Frontal cortex (tissue), 4 donors: ENCODE measurements around the gene FRAS1. TPM values are rescaled to one million over a fixed set of nuclear protein-coding genes. Genes with fewer than 3 reads are reported as not detected.

Experiments used
- DNase-seq, 2 donors: peaks; one replicate each; pipeline ENCODE4 v3.0.0; 2012; ENCODE audit warnings: low spot score in 2 of 2
- FAIRE-seq: peaks from 2 replicates; lab custom pipeline; 2012; peaks lifted over from hg19 to GRCh38; lab: Jason Lieb, UNC
- total RNA-seq: library from RNA; depleted of rRNA; stranded (reverse); fragments of >200 nt; gene quantifications from one replicate; pipeline ENCODE4 v1.2.3, GENCODE V29; 2014
- donor health status: control.
- donor health status: control.
- donor health status: control.

Gene FRAS1
- total RNA-seq, 1 donor from 2014 or later, result 13.0 TPM

GRCh38 chr4:78056265-78057129 lies 626 bp upstream of the FRAS1 start:
- FAIRE-seq (no peak), DNase-seq (peak in 1 of 2 donors; percentile 41)

- DNase-seq (peak; percentile 26 to 30), FAIRE-seq (no peak)
Measured at GRCh38 chr4:78057600-78058550, 752 bp downstream of the FRAS1 start.

GRCh38 chr4:78058591-78059523 lies 1.7 kb downstream of the FRAS1 start:
- FAIRE-seq (no peak), DNase-seq (peak; percentile 47)

GRCh38 chr4:78059524-78059889 lies 2.4 kb downstream of the FRAS1 start:
- peak; percentile 36 to 49 for DNase-seq
- no peak for FAIRE-seq

- no peak for FAIRE-seq
- no peak for DNase-seq
Measured at GRCh38 chr4:78059938-78060337, 2.8 kb downstream of the FRAS1 start.

- no peak for DNase-seq
- no peak for FAIRE-seq
Measured at GRCh38 chr4:78061939-78062570, 4.9 kb downstream of the FRAS1 start.

GRCh38 chr4:78065508-78066192 lies 8.5 kb downstream of the FRAS1 start:
- no peak for FAIRE-seq
- DNase-seq, result no peak

GRCh38 chr4:78068481-78068880 lies 11.4 kb downstream of the FRAS1 start:
- DNase-seq (no peak), FAIRE-seq (no peak)

- no peak for FAIRE-seq
- no peak for DNase-seq
Measured at GRCh38 chr4:78069319-78069718, 12.2 kb downstream of the FRAS1 start.

- FAIRE-seq, result no peak
- DNase-seq, result no peak
Measured at GRCh38 chr4:78069859-78070258, 12.7 kb downstream of the FRAS1 start.

GRCh38 chr4:78070731-78071282 lies 13.7 kb downstream of the FRAS1 start:
- DNase-seq (no peak), FAIRE-seq (no peak)

GRCh38 chr4:78074759-78075158 lies 17.6 kb downstream of the FRAS1 start:
- DNase-seq (no peak), FAIRE-seq (no peak)

GRCh38 chr4:78075986-78076385 lies 18.9 kb downstream of the FRAS1 start:
- no peak for DNase-seq

GRCh38 chr4:78078101-78078500 lies 21.0 kb downstream of the FRAS1 start:
- FAIRE-seq, result no peak
- no peak for DNase-seq

More at GRCh38 chr4:78075986-78076385, 18.9 kb downstream of the FRAS1 start:
- no peak for FAIRE-seq

- no peak for DNase-seq
- FAIRE-seq, result no peak
Measured at GRCh38 chr4:78079726-78080430, 22.8 kb downstream of the FRAS1 start.

- DNase-seq, result no peak
- FAIRE-seq, result no peak
Measured at GRCh38 chr4:78081541-78081940, 24.4 kb downstream of the FRAS1 start.

GRCh38 chr4:78083035-78083434 lies 25.9 kb downstream of the FRAS1 start:
- DNase-seq (no peak), FAIRE-seq (no peak)

GRCh38 chr4:78091534-78091933 lies 34.4 kb downstream of the FRAS1 start:
- DNase-seq (no peak), FAIRE-seq (no peak)
